Hepatocyte (in vitro differentiated cells): Measurements from ENCODE around the gene ERI2. TPM values are rescaled to one million over a fixed set of nuclear protein-coding genes. Genes with fewer than 3 reads are reported as not detected.

Source experiments
- DNase-seq: peaks from one replicate; pipeline ENCODE4 v3.0.0-alpha.2; 2016; ENCODE audit warnings: low spot score
- H2AFZ ChIP-seq: fragments of 200-600 bp; sonication (generic); 2 replicates; pipeline ENCODE4 v1.6.0; 2016; ENCODE audit warnings: antibody characterized with exemption, mild to moderate bottlenecking
- H3K27ac ChIP-seq: fragments of 200-600 bp; sonication (generic); 2 replicates; pipeline ENCODE4 v1.5.1; 2016; ENCODE audit warnings: mild to moderate bottlenecking
- H3K27me3 ChIP-seq: fragments of 200-600 bp; sonication (generic); 2 replicates; pipeline ENCODE4 v1.6.1; 2016
- H3K36me3 ChIP-seq: fragments of 200-600 bp; sonication (generic); replicated peaks from 2 replicates; pipeline ENCODE4 v1.5.1; 2016; ENCODE audit warnings: low read depth; ENCODE audit not compliant: insufficient read depth
- H3K4me1 ChIP-seq: fragments of 200-600 bp; sonication (generic); 2 replicates; pipeline ENCODE4 v1.5.1; 2016; ENCODE audit warnings: mild to moderate bottlenecking, moderate library complexity; ENCODE audit not compliant: insufficient read depth
- H3K4me2 ChIP-seq: fragments of 200-600 bp; sonication (generic); 2 replicates; pipeline ENCODE4 v1.6.0; 2016
- H3K4me3 ChIP-seq: fragments of 200-600 bp; sonication (generic); 2 replicates; pipeline ENCODE4 v1.5.1; 2016; ENCODE audit warnings: mild to moderate bottlenecking
- H3K79me2 ChIP-seq: fragments of 200-600 bp; sonication (generic); 2 replicates; pipeline ENCODE4 v1.6.0; 2017; ENCODE audit warnings: mild to moderate bottlenecking
- H3K9me2 ChIP-seq: fragments of 200-600 bp; sonication (generic); replicated peaks from 2 replicates; pipeline ENCODE4 v1.6.0; 2017; ENCODE audit warnings: mild to moderate bottlenecking; ENCODE audit not compliant: insufficient read depth
- H3K9me3 ChIP-seq: fragments of 200-600 bp; sonication (generic); 2 replicates; pipeline ENCODE4 v1.5.1; 2016; ENCODE audit warnings: low read depth, mild to moderate bottlenecking
- H4K20me1 ChIP-seq: fragments of 200-600 bp; sonication (generic); 2 replicates; pipeline ENCODE4 v1.6.0; 2016; ENCODE audit warnings: mild to moderate bottlenecking; ENCODE audit not compliant: insufficient read depth, poor library complexity, severe bottlenecking
- EZH2 ChIP-seq: fragments of 200-600 bp; sonication (generic); IDR thresholded peaks from 2 replicates; pipeline ENCODE4 v1.6.1; 2016; ENCODE audit warnings: antibody characterized with exemption, mild to moderate bottlenecking, borderline replicate concordance
- EZH2phosphoT487 ChIP-seq: fragments of 200-600 bp; sonication (generic); IDR thresholded peaks from one replicate; pipeline ENCODE4 v1.6.1; 2018; ENCODE audit warnings: antibody characterized with exemption, mild to moderate bottlenecking, low read depth, moderate library complexity; ENCODE audit not compliant: unreplicated experiment, severe bottlenecking
- WGBS: methylation state at CpG from one replicate; pipeline ENCODE4 v1.1.6; 2016; ENCODE audit warnings: low lambda C conversion rate; ENCODE audit errors: missing lambda C conversion rate; 5-methylcytosine and 5-hydroxymethylcytosine counted together
- polyA plus RNA-seq: library from polyadenylated mRNA; unstranded; fragments of >200 nt; fragmentation: Nextera tagmentation; extraction: Ambion mirVana; gene quantifications from 2 replicates; pipeline ENCODE4 v1.2.1, GENCODE V29; 2016
- total RNA-seq: library from RNA; depleted of rRNA; stranded (reverse); fragments of >200 nt; gene quantifications from 2 replicates; pipeline ENCODE4 v1.2.3, GENCODE V29; 2014
- TF ChIP-seq, protein P1 (sequence below): fragments of 200-600 bp; sonication (generic); IDR thresholded peaks from 2 replicates; pipeline ENCODE4 v1.5.1; 2016; ENCODE audit warnings: antibody characterized with exemption, mild to moderate bottlenecking; ENCODE audit not compliant: poor library complexity

ERI2 gene
- total and polyA plus RNA-seq, 2 experiments from 2014 or later = 6.9 to 26.9 TPM

- H3K79me2 ChIP-seq = no peaks in the 10 kb centered on the region
- no peak overlapping the region for H3K4me3 ChIP-seq
- H3K4me2 ChIP-seq = no peak overlapping the region
- H3K9me2 ChIP-seq = no peaks in the 10 kb centered on the region
- TF ChIP-seq EZH2phosphoT487 (no peak), EZH2 (no peak)
- TF ChIP-seq, protein P1, sequence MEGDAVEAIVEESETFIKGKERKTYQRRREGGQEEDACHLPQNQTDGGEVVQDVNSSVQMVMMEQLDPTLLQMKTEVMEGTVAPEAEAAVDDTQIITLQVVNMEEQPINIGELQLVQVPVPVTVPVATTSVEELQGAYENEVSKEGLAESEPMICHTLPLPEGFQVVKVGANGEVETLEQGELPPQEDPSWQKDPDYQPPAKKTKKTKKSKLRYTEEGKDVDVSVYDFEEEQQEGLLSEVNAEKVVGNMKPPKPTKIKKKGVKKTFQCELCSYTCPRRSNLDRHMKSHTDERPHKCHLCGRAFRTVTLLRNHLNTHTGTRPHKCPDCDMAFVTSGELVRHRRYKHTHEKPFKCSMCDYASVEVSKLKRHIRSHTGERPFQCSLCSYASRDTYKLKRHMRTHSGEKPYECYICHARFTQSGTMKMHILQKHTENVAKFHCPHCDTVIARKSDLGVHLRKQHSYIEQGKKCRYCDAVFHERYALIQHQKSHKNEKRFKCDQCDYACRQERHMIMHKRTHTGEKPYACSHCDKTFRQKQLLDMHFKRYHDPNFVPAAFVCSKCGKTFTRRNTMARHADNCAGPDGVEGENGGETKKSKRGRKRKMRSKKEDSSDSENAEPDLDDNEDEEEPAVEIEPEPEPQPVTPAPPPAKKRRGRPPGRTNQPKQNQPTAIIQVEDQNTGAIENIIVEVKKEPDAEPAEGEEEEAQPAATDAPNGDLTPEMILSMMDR = no peak
- H2AFZ ChIP-seq = no peak overlapping the region
- 86% methylated on average over 5 of the region's 5 CpGs for WGBS
- no peaks in the 10 kb centered on the region for H4K20me1 ChIP-seq
- DNase-seq = no peak
- no peaks in the 10 kb centered on the region for H3K36me3 ChIP-seq
- no peaks in the 10 kb centered on the region for H3K4me1 ChIP-seq
- H3K9me3 ChIP-seq = no peaks in the 10 kb centered on the region
- H3K27ac ChIP-seq = no peak overlapping the region
- no peaks in the 10 kb centered on the region for H3K27me3 ChIP-seq
Measured at GRCh38 chr16:20791923-20792612, 14.2 kb downstream of the ERI2 start.

DNA sequence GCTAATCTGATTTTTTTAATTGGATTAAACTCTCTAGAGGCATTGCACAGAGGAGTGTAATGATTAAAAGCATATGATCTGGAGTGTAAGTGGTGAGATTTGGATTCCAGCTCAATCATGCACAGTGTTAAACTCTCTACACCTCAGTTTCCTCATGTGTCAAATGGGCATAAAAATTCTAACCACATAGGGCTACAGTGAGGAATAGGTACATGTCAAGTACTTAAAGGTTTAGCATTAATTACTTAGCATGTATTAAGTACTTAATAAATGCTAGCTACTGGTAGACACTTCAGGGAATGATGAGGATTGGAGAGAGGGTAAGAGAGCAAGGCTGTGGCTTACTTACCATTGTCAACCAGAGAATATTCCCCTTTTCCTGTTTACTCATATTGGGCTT, 17.1 kb downstream of the ERI2 start:
- Histone ChIP-seq H3K4me3 (no peak overlapping the region), H3K36me3 (no peaks in the 10 kb centered on the region), H3K9me3 (no peaks in the 10 kb centered on the region), H3K9me2 (no peaks in the 10 kb centered on the region), H4K20me1 (no peaks in the 10 kb centered on the region), H3K79me2 (no peaks in the 10 kb centered on the region), H3K27me3 (no peaks in the 10 kb centered on the region), H3K4me2 (no peak overlapping the region), H3K4me1 (no peaks in the 10 kb centered on the region), H2AFZ (no peak overlapping the region), H3K27ac (no peak overlapping the region)
- no peak for TF ChIP-seq EZH2phosphoT487
- TF ChIP-seq, protein P1 = no peak
- no peak for TF ChIP-seq EZH2
- no peak for DNase-seq

GRCh38 chr16:20784204-20784603, 22.1 kb downstream of the ERI2 start:
- Histone ChIP-seq H3K4me2 (no peak overlapping the region), H3K36me3 (no peaks in the 10 kb centered on the region), H3K4me3 (no peak overlapping the region), H3K4me1 (no peaks in the 10 kb centered on the region), H3K27me3 (no peaks in the 10 kb centered on the region), H3K9me3 (no peaks in the 10 kb centered on the region), H3K79me2 (no peaks in the 10 kb centered on the region), H2AFZ (no peak overlapping the region), H4K20me1 (no peaks in the 10 kb centered on the region), H3K27ac (no peak overlapping the region), H3K9me2 (no peaks in the 10 kb centered on the region)
- DNase-seq = no peak
- TF ChIP-seq EZH2 (no peak), EZH2phosphoT487 (no peak)
- TF ChIP-seq, protein P1 = no peak
